Small intestine (tissue), 7 donors: ENCODE measurements around the gene DCLK1. TPM values are rescaled to one million over a fixed set of nuclear protein-coding genes. Genes with fewer than 3 reads are reported as not detected.

Experiments used
- DNase-seq, 2 donors: peaks; one replicate each; pipeline versions ENCODE4 v3.0.0 to v3.0.0-alpha.2; 2013
- FAIRE-seq: peaks from 2 replicates; lab custom pipeline; 2012; peaks lifted over from hg19 to GRCh38; lab: Jason Lieb, UNC
- H3K27ac ChIP-seq, 3 donors: one replicate each; pipeline ENCODE4 v1.5.1; 2013; ENCODE audit warnings: low read length in 2 of 3, mild to moderate bottlenecking in 2 of 3, control low read depth in 1 of 3, inconsistent platforms in 1 of 3, low read depth in 1 of 3, moderate library complexity in 1 of 3
- H3K27me3 ChIP-seq, 3 donors: one replicate each; pipeline ENCODE4 v1.6.1; 2013; ENCODE audit warnings: low read length in 3 of 3, inconsistent platforms in 1 of 3; ENCODE audit not compliant: control insufficient read depth in 3 of 3, insufficient read depth in 3 of 3
- H3K36me3 ChIP-seq, 3 donors: one replicate each; pipeline ENCODE4 v1.6.1; 2013; ENCODE audit warnings: low read length in 3 of 3, inconsistent platforms in 1 of 3, low read depth in 1 of 3, mild to moderate bottlenecking in 1 of 3, moderate library complexity in 1 of 3; ENCODE audit not compliant: control insufficient read depth in 3 of 3, insufficient read depth in 2 of 3
- H3K4me1 ChIP-seq, 3 donors: one replicate each; pipeline ENCODE4 v1.6.1; 2013; ENCODE audit warnings: low read length in 2 of 3, inconsistent platforms in 1 of 3, low read depth in 1 of 3, mild to moderate bottlenecking in 1 of 3, moderate library complexity in 1 of 3; ENCODE audit not compliant: control insufficient read depth in 3 of 3, insufficient read depth in 2 of 3
- H3K4me3 ChIP-seq, 3 donors: one replicate each; pipeline ENCODE4 v1.5.1; 2013; ENCODE audit warnings: low read length in 3 of 3, control low read depth in 1 of 3, inconsistent platforms in 1 of 3, low read depth in 1 of 3, mild to moderate bottlenecking in 1 of 3, moderate library complexity in 1 of 3
- H3K9me3 ChIP-seq, 2 donors: one replicate each; pipeline ENCODE4 v1.6.1; 2013; ENCODE audit warnings: low read depth in 1 of 2, low read length in 1 of 2; ENCODE audit not compliant: control insufficient read depth in 2 of 2, insufficient read depth in 1 of 2
- WGBS, 3 donors: extraction: QIAGEN DNeasy Blood & Tissue Kit; methylation state at CpG; one replicate each; pipeline ENCODE4 v1.1.7; 2013; 5-methylcytosine and 5-hydroxymethylcytosine counted together
- polyA plus RNA-seq, 4 donors: library from polyadenylated mRNA; stranded (reverse) in 3 of 4; unstranded in 1 of 4; fragments of 200-250 nt in 3 of 4; fragments of 120-200 nt in 1 of 4; gene quantifications; one replicate each; pipeline versions ENCODE4 v1.2.1 to v1.2.3, GENCODE V29; 2013
- donor health status: healthy with polysubstance abuse.
- donor health status: control.
- donor health status: control.
- donor health status: Bipolar disorder and iron deficiency.
- donor health status: healthy.

Gene DCLK1
- polyA plus RNA-seq, 4 donors: 0.54 to 4.9 (median 0.95) TPM; not detected in 1

DNA sequence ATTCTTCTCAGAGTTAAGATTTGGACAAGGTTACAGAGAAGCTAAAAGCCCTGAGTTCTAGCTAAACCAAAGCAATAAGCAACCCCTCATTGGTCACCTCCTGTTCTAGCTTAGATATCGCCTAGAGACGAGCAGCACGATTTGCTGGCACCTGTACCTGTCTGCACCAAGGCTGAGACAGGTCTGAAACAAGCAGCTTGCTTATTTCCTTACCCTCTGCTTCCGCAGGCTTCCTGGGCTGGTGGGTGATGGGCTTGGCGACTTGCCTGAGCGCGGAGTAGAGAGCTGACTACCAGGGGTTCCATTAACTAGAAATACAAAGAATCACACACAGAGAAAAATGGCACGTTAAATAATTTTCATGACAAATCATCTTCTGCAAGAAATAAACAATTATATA, 276.9 kb downstream of the DCLK1 start:
- H3K9me3 ChIP-seq: no peaks in the 10 kb centered on the region
- no peak for FAIRE-seq
- WGBS, 3 donors: 79 to 89% (median 88%) methylated on average over 8 of the region's 8 CpGs
- no peak overlapping the region for H3K4me3 ChIP-seq
- no peaks in the 10 kb centered on the region for H3K36me3 ChIP-seq
- peaks cover 0 to 3% (median 0%) of the 10 kb centered on the region in 3 donors for H3K27me3 ChIP-seq
- H3K27ac ChIP-seq: no peak overlapping the region
- DNase-seq: no peak
- H3K4me1 ChIP-seq: no peaks in the 10 kb centered on the region

DNA sequence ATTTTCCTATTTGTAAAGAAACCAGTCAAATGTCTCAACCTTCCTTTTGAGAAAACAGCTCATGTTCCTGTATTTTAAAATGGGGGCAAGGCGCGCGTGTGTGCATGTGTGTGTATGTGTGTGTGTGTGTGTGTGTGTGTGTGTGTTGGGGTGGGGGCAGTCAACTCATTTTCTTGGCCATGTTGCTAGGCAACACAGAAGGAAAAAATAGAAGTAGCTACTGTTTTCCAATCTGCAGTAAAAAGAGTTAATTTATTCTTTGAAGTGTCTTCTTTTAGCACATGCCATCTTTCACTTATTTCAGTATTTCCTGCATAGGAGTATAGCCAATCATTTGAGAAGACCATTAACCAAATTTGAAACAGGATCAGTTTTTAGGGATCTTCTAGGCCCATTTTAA, 279.3 kb downstream of the DCLK1 start:
- H3K4me1 ChIP-seq: no peaks in the 10 kb centered on the region
- WGBS, 3 donors: 97 to 100% (median 98%) methylated on average over 3 of the region's 3 CpGs
- H3K9me3 ChIP-seq: no peaks in the 10 kb centered on the region
- H3K27ac ChIP-seq: no peak overlapping the region
- FAIRE-seq: no peak
- DNase-seq: no peak
- H3K27me3 ChIP-seq: peaks cover 0 to 3% (median 0%) of the 10 kb centered on the region in 3 donors
- H3K36me3 ChIP-seq: no peaks in the 10 kb centered on the region
- H3K4me3 ChIP-seq: no peak overlapping the region

GRCh38 chr13:35851356-35851755, 279.8 kb downstream of the DCLK1 start:
- DNase-seq (no peak), FAIRE-seq (no peak)
- Histone ChIP-seq H3K36me3 (no peaks in the 10 kb centered on the region), H3K27ac (no peak overlapping the region), H3K9me3 (no peaks in the 10 kb centered on the region), H3K4me1 (no peaks in the 10 kb centered on the region), H3K4me3 (no peak overlapping the region), H3K27me3 (peaks cover 0 to 3% (median 0%) of the 10 kb centered on the region in 3 donors)
- 50 to 70% (median 57%) methylated on average over 5 of the region's 5 CpGs for WGBS, 3 donors

GRCh38 chr13:35850569-35850968, 280.6 kb downstream of the DCLK1 start:
- Histone ChIP-seq H3K27ac (no peak overlapping the region), H3K27me3 (peaks cover 0 to 3% (median 0%) of the 10 kb centered on the region in 3 donors), H3K9me3 (no peaks in the 10 kb centered on the region), H3K4me3 (no peak overlapping the region), H3K4me1 (no peaks in the 10 kb centered on the region), H3K36me3 (no peaks in the 10 kb centered on the region)
- FAIRE-seq (no peak), DNase-seq (no peak)
- WGBS, 3 donors: 79 to 86% (median 84%) methylated on average over 5 of the region's 5 CpGs

GRCh38 chr13:35849256-35849644, 281.9 kb downstream of the DCLK1 start:
- no peak for DNase-seq
- Histone ChIP-seq H3K27ac (no peak overlapping the region), H3K36me3 (no peaks in the 10 kb centered on the region), H3K4me3 (no peak overlapping the region), H3K27me3 (no peaks in the 10 kb centered on the region), H3K9me3 (no peaks in the 10 kb centered on the region), H3K4me1 (no peaks in the 10 kb centered on the region)
- 63 to 70% (median 67%) methylated on average over 2 of the region's 2 CpGs for WGBS, 3 donors
- FAIRE-seq: no peak

GRCh38 chr13:35848336-35849255, 282.6 kb downstream of the DCLK1 start:
- Histone ChIP-seq H3K27me3 (no peaks in the 10 kb centered on the region), H3K9me3 (no peaks in the 10 kb centered on the region), H3K4me1 (no peaks in the 10 kb centered on the region), H3K4me3 (no peak overlapping the region), H3K27ac (no peak overlapping the region), H3K36me3 (no peaks in the 10 kb centered on the region)
- FAIRE-seq (no peak), DNase-seq (no peak)
- WGBS, 3 donors: 48 to 55% (median 54%) methylated on average over 3 of the region's 3 CpGs

GRCh38 chr13:35843272-35843671, 287.9 kb downstream of the DCLK1 start:
- no peaks in the 10 kb centered on the region for H3K27me3 ChIP-seq
- H3K4me1 ChIP-seq: no peaks in the 10 kb centered on the region
- no peak overlapping the region for H3K27ac ChIP-seq
- no peaks in the 10 kb centered on the region for H3K9me3 ChIP-seq
- no peak for DNase-seq
- H3K36me3 ChIP-seq: no peaks in the 10 kb centered on the region
- no peak overlapping the region for H3K4me3 ChIP-seq
- no peak for FAIRE-seq

DNA sequence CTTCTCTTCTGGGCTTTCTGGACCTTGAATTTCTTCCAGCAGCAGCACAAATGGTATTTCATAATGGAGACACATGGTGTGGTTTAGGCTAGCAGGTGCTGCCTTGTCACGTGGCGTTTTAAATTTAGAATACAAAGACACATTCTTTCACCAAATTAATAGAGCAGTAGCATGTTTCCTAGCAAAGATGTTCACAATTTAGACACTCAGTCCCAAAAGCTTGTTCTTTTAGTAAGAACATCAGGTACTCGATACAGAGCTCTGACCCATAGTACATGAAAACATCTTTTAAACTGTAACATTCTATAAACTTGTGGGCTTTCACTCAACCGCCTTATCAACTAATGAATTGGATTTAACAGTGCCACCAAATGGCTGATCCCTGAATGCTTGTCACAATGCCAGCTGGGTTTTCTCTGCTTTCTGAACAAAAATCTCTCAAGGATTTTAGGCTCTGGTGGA, 290.1 kb downstream of the DCLK1 start:
- FAIRE-seq (no peak), DNase-seq (no peak)
- 74 to 87% (median 82%) methylated on average over 4 of the region's 4 CpGs for WGBS, 3 donors
- Histone ChIP-seq H3K27ac (no peak overlapping the region), H3K4me1 (no peaks in the 10 kb centered on the region), H3K4me3 (no peak overlapping the region), H3K27me3 (no peaks in the 10 kb centered on the region), H3K9me3 (no peaks in the 10 kb centered on the region), H3K36me3 (no peaks in the 10 kb centered on the region)
